ENCODE measurements around the gene POU2AF1. TPM values are rescaled to one million over a fixed set of nuclear protein-coding genes. Genes with fewer than 3 reads are reported as not detected.
A peak's percentile ranks its signal among the peaks of the same experiment; 100 is the strongest.
"Not testable (repeated sequence)": the region's sequence is repeated elsewhere in the genome, so short reads cannot be mapped to it uniquely, and the experiment has no call there.

Gene POU2AF1
- total RNA-seq, 3 donors from 2014 or later, result 4.3 to 10.8 (median 7.5) TPM

DNA sequence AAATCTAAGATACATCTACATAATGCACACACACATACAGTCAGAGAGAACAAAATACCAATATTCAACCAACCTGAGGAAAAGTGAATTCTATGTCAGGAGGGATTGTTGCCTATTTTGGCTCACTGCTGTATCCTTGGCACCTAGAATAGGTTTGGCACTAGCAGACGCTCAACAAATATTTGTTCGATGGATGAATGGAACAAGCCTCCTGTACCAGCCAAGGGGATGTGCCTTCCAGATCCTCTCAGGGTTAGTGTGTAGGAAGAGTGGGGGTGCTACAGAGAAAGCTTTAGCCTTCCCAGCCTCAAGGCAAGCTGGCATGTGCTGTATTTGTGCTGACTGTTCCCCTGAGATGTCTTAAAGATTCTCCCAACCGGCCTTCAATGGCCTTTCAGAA, 23.3 kb upstream of the POU2AF1 start:
- ATAC-seq (no peak), DNase-seq (no peak)
- Mint-ChIP-seq H3K36me3 (ENCODE audit: insufficient read depth) (no peaks in the 10 kb centered on the region), H3K4me1 (ENCODE audit: low read depth) (peaks cover 8% of the 10 kb centered on the region), H3K9me3 (peaks cover 11% of the 10 kb centered on the region), H3K4me3 (no peak overlapping the region), H3K27me3 (ENCODE audit: low read depth) (no peaks in the 10 kb centered on the region)

DNA sequence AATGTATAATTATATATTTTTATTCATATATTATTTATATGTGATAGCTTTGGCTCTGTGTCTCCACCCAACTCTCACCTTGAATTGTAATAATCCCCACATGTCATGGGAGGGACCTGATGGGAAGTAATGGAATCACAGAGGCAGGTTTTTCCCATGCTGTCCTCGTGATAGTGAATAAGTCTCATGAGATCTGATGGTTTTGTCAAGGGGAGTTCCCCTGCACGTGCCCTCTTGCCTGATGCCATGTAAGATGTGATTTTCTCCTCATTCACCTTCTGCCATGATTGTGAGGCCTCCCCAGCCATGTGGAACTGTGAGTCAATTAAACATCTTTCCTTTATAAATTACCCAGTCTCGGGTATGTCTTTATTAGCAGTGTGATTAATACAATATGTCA, 22.9 kb upstream of the POU2AF1 start:
- peaks cover 12% of the 10 kb centered on the region for H3K4me1 Mint-ChIP-seq (ENCODE audit: low read depth)
- H3K27me3 Mint-ChIP-seq (ENCODE audit: low read depth); DNase-seq; H3K36me3 Mint-ChIP-seq (ENCODE audit: insufficient read depth); ATAC-seq; H3K4me3 Mint-ChIP-seq: not testable (repeated sequence)
- peaks cover 11% of the 10 kb centered on the region for H3K9me3 Mint-ChIP-seq

DNA sequence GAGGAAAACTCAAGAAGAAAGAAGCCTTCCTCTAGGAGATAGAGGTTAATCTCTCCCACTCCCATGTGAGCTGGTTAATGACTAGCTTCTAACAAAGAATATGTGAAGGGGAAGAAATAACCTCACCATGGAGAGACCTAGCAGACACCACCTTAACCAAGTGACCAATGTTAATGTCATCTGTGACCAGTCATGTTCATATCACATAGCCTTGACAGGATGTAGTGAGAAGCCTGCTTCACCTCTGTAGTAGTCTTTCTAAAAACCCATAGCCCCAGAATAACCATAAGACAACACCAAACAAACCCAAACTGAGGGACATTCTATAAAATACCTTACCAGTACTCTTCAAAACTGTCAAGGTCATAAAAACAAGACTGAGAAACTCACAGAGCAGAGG, 21.5 kb upstream of the POU2AF1 start:
- no peak for ATAC-seq
- Mint-ChIP-seq H3K4me1 (ENCODE audit: low read depth) (peaks cover 12% of the 10 kb centered on the region), H3K27me3 (ENCODE audit: low read depth) (no peaks in the 10 kb centered on the region), H3K4me3 (no peak overlapping the region), H3K36me3 (ENCODE audit: insufficient read depth) (no peaks in the 10 kb centered on the region), H3K9me3 (peaks cover 11% of the 10 kb centered on the region)
- no peak for DNase-seq

DNA sequence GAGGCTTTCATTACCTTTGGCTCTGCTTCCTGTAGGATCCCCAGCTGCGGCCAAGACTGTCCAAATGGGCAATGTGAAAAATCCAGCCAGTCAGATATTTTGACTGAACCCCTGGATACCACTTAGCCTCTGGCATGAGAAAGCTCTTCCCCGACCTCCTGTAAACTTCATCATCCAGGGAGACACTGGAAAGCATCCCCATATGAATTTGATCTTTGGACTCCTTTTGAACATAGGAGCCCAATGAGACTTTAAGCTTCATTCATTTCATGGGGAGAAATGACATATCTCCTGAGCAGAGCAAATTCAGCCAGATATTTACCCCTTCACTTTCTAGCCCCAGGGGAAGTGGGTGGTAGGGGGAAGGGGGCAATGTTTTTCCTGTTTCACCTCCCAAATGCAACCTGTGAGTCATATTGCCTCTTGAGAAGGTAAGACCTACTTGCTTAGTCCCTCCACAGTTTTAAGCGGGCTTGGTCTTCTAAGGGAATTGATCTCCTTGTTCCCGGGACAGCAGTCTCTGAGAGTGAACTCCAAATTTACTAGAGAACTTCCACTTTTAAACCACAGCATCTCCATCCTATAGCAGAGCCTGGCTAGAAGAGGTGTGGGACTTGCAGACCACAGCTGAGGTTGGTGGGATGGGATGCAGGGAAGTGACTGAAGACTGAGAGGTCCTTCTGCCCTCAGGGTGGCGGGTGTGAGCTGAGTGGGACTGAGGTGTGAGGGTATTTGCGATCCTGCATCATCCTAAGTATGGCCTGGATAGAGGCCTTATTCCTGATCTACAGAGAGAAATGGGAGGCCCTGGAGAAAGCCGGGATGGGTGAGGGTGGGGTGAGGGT, 20.3 kb upstream of the POU2AF1 start:
- H3K9me3 Mint-ChIP-seq, result peaks cover 11% of the 10 kb centered on the region
- peaks cover 14% of the 10 kb centered on the region for H3K4me1 Mint-ChIP-seq (ENCODE audit: low read depth)
- H3K36me3 Mint-ChIP-seq (ENCODE audit: insufficient read depth), result no peaks in the 10 kb centered on the region
- DNase-seq (no peak), ATAC-seq (no peak)
- no peak overlapping the region for H3K4me3 Mint-ChIP-seq
- no peaks in the 10 kb centered on the region for H3K27me3 Mint-ChIP-seq (ENCODE audit: low read depth)

DNA sequence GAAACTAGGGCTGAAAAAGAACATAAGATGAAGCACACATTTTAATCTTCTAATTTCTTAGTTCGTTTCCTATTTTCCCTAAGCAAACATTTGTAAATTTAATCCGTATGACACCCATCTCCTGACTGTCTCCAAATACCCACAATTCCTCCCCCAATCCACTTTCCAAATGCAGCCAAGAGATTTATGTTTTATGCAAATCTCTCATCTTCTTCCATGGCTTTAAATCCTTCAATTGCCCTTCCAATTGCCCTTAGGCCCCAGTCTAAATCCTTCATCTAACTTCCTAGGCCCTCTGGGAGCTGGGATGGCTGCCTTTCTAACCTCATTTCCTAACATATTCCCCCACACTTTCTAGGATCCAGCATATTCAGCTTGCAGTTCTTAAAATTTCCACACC, 18.0 kb upstream of the POU2AF1 start:
- no peaks in the 10 kb centered on the region for H3K9me3 Mint-ChIP-seq
- DNase-seq, result no peak
- no peak for ATAC-seq
- H3K36me3 Mint-ChIP-seq (ENCODE audit: insufficient read depth), result no peaks in the 10 kb centered on the region
- no peaks in the 10 kb centered on the region for H3K27me3 Mint-ChIP-seq (ENCODE audit: low read depth)
- H3K4me1 Mint-ChIP-seq (ENCODE audit: low read depth), result peaks cover 21% of the 10 kb centered on the region
- no peak overlapping the region for H3K4me3 Mint-ChIP-seq

DNA sequence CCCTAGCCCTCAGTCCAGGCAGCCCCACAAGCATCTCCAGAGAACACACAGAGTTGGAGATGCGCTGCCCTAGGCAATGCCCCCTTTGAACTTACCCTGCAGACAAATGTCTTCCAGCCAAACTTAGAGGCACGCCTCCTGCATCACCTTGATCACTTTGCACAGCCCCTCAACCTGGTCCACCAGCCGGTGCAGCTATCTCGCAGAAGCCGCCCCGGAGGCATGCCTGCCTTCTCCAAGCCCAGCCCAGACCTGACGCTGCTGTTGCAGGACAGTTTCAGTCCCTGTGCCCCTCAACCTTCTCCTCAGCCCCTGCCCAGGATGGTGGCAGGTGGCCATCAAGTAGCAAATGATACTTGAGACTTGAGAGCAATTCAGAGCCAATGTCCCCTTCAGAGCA, 16.7 kb upstream of the POU2AF1 start:
- DNase-seq (no peak), ATAC-seq (no peak)
- no peaks in the 10 kb centered on the region for H3K27me3 Mint-ChIP-seq (ENCODE audit: low read depth)
- H3K36me3 Mint-ChIP-seq (ENCODE audit: insufficient read depth), result no peaks in the 10 kb centered on the region
- no peaks in the 10 kb centered on the region for H3K9me3 Mint-ChIP-seq
- H3K4me3 Mint-ChIP-seq, result no peak overlapping the region
- H3K4me1 Mint-ChIP-seq (ENCODE audit: low read depth), result peaks cover 20% of the 10 kb centered on the region

DNA sequence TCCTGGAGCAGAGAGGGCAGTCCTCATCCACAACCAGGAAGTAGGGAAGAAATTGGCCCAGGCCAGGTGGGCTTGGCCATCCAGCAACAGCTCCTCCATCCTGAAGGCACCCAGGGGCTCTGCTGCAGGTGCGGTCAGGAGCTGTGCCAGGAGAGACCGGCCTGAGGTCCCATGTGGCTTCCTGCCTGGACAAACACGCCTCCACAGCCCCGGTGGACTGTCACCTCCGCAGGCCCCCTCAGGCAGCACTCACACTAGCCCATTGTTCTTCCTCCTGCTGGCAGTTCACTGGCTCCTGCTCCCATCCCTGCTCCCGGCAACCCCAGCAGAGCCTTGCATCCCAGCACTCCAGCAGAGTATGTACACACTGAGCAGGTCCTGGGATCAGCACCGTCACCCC, 16.0 kb upstream of the POU2AF1 start:
- H3K27me3 Mint-ChIP-seq (ENCODE audit: low read depth), result no peaks in the 10 kb centered on the region
- no peak for ATAC-seq

DNA sequence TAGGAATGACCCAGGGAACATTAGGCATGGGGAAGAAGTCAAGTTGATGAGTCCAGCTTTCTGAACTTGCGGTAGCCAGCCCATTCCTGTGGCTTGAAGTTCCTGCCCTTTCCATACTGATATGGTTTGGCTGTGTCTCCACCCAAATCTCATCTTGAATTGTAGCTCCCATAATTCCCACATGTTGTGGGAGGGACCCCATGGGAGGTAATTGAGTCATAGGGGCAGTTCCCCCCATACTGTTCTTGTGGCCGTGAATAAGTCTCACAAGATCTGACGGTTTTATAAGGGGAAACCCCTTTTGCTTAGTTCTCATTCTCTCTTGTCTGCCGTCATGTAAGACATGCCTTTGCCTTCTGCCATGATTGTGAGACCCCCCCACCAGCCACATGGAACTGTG, 15.1 kb upstream of the POU2AF1 start:
- DNase-seq; H3K27me3 Mint-ChIP-seq (ENCODE audit: low read depth); H3K9me3 Mint-ChIP-seq; H3K36me3 Mint-ChIP-seq (ENCODE audit: insufficient read depth); H3K4me3 Mint-ChIP-seq: not testable (repeated sequence)
- peak; percentile 52 to 82 for ATAC-seq
- H3K4me1 Mint-ChIP-seq (ENCODE audit: low read depth), result peaks cover 14% of the 10 kb centered on the region

More for the DNA sequence above, 16.0 kb upstream of the POU2AF1 start:
- Mint-ChIP-seq H3K4me1 (ENCODE audit: low read depth) (peaks cover 19% of the 10 kb centered on the region), H3K9me3 (no peaks in the 10 kb centered on the region), H3K4me3 (no peak overlapping the region), H3K36me3 (ENCODE audit: insufficient read depth) (no peaks in the 10 kb centered on the region)
- DNase-seq, result no peak

DNA sequence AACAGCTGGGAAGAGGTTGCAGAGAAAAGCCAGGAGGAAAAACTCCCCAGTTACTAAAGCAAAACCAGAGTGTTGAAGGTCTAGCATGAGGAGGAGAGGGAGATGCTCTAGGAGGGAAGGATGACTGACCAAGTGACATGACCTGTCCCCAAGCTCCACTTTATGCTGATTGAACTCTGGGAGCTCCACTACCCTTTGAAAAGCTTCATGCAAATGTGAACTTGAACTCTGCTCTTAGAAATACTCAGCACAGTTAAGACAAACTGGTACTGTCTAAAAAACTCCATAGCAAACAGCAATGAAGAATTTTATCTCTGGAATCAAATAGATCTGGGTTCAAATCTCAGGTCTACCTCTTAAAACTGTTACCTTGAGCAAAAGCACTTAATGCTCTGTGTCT, 14.5 kb upstream of the POU2AF1 start:
- H3K9me3 Mint-ChIP-seq, result no peaks in the 10 kb centered on the region
- no peaks in the 10 kb centered on the region for H3K36me3 Mint-ChIP-seq (ENCODE audit: insufficient read depth)
- peaks cover 3% of the 10 kb centered on the region for H3K27me3 Mint-ChIP-seq (ENCODE audit: low read depth)
- H3K4me3 Mint-ChIP-seq, result no peak overlapping the region
- ATAC-seq, result no peak
- no peak for DNase-seq
- peaks cover 18% of the 10 kb centered on the region for H3K4me1 Mint-ChIP-seq (ENCODE audit: low read depth)

DNA sequence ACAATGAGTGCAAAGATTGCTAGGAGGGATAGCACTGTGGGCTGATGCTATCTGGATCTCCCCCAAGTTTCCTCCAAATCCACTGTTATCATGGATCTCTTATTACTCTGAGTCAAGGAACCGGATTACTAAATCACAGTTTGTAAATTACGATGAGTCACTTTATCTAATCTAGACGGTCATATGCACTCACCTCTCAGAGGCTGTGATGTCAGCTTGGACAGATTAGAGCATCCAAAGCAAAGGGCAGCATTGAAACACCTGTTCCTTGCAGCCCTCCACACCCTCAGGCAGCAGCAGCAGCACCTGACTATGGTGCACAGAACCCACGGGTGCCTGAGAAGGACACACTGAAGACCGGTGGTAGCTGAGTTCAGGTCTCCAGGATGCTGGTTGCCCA, 14.0 kb upstream of the POU2AF1 start:
- peaks cover 21% of the 10 kb centered on the region for H3K4me1 Mint-ChIP-seq (ENCODE audit: low read depth)
- ATAC-seq, result peak in 1 of 2 donors; percentile 50
- H3K4me3 Mint-ChIP-seq, result no peak overlapping the region
- H3K9me3 Mint-ChIP-seq, result no peaks in the 10 kb centered on the region
- DNase-seq, result no peak
- H3K36me3 Mint-ChIP-seq (ENCODE audit: insufficient read depth), result no peaks in the 10 kb centered on the region
- H3K27me3 Mint-ChIP-seq (ENCODE audit: low read depth), result peaks cover 3% of the 10 kb centered on the region

DNA sequence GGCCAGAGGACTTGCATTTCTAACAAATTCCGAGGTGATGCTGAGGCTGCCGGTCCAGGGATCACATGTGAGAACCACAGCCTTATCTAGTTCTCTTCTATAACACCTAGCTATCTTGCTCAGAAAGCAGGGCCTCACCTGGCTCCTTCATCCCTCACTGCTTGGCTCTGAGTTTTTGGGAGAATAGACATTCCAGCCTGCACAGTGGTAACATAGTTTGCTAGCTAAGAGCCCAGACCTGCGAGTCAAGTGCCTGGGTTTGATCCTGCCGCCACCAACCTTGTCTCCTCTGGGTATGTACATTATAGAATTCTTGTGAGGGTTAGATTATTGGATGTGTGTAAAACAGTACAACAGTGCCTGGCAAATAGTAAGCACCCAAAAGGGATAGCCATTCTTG, 13.5 kb upstream of the POU2AF1 start:
- ATAC-seq, result no peak
- Mint-ChIP-seq H3K4me1 (ENCODE audit: low read depth) (peaks cover 21% of the 10 kb centered on the region), H3K36me3 (ENCODE audit: insufficient read depth) (no peaks in the 10 kb centered on the region), H3K27me3 (ENCODE audit: low read depth) (peaks cover 3% of the 10 kb centered on the region), H3K4me3 (no peak overlapping the region), H3K9me3 (no peaks in the 10 kb centered on the region)
- no peak for DNase-seq

DNA sequence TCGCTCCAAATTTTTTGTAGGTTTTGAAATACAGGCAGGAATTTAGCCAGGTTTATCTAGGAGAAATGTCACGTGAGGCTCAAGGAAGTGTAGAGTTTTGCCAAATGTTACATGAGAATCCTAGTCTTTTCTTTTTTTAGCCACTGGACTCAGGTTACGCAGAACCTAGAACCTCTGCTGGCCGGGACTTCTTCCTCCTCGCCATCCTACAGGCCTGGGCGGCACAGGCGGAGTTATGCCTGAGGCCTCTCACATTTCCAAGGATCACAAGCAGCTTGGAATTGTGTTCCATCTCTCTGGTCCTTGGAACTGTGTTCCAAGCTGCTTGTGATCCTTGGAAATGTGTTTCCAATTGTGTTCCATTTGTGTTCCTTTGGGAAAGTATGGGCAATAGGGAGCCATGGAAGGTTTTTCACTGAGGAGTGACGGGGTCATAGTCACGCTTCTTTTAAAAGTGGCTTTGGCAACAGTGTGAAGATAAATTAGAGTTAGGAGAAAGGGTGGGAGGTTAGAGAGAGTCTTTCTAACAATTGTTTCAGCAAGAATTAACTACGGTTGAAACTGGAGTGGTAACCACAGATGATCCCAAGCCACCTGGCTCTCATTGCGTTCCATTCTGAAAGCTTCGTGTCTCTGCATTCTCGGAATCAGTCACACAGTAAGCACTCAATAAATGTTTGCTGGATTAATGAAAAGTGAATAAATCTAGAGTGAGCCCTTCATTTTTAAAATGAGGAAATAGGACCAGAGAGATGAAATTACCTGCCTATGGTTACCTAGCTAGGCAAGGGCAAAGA, 12.5 kb upstream of the POU2AF1 start:
- Mint-ChIP-seq H3K9me3 (no peaks in the 10 kb centered on the region), H3K27me3 (ENCODE audit: low read depth) (peaks cover 3% of the 10 kb centered on the region), H3K36me3 (ENCODE audit: insufficient read depth) (no peaks in the 10 kb centered on the region), H3K4me1 (ENCODE audit: low read depth) (peaks cover 17% of the 10 kb centered on the region), H3K4me3 (no peak overlapping the region)
- ATAC-seq, result no peak
- no peak for DNase-seq

DNA sequence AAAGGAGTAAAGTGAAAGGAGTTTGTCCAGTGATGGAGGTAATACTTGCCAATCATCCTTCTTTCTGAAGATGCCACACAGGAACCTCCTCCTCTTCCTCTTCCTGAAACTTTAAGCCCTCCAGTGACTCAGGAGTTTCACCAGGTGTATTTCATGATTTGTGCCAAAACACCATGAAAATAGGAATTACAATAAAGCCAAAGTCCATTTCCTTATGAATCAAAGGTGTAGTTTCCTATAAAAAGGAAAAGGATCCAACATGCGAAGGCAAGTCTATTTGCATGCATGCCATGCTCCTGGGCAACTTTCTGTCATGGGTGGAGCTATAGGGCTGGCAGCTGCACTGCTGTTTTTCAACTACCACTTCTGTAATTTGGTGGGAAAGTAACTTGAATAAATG, 9.8 kb upstream of the POU2AF1 start:
- H3K9me3 Mint-ChIP-seq, result no peaks in the 10 kb centered on the region
- ATAC-seq, result no peak
- no peak for DNase-seq
- H3K4me3 Mint-ChIP-seq, result no peak overlapping the region
- H3K27me3 Mint-ChIP-seq (ENCODE audit: low read depth), result peaks cover 3% of the 10 kb centered on the region
- no peaks in the 10 kb centered on the region for H3K36me3 Mint-ChIP-seq (ENCODE audit: insufficient read depth)
- H3K4me1 Mint-ChIP-seq (ENCODE audit: low read depth), result peaks cover 9% of the 10 kb centered on the region

DNA sequence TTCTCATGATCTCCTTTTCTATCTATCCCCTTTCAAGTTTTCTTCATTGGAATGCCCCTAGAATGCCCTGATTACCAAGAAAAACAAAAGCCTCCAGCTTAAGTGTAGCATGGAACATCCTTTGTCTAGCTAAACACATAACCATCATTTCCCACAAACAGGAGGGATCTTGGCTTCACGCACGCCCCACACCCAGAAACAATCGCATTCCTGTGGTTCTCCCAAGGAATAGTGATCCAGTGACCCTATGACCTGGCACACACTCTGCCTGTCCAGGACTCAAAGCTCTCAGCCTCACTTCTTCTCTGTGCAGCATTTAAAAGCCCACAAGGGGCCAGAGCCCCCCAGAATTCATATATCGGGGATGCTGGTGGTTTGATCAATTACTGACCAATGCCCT, 9.3 kb upstream of the POU2AF1 start:
- DNase-seq, result no peak
- H3K4me3 Mint-ChIP-seq, result no peak overlapping the region
- no peak for ATAC-seq
- no peaks in the 10 kb centered on the region for H3K9me3 Mint-ChIP-seq
- no peaks in the 10 kb centered on the region for H3K36me3 Mint-ChIP-seq (ENCODE audit: insufficient read depth)
- H3K27me3 Mint-ChIP-seq (ENCODE audit: low read depth), result peaks cover 3% of the 10 kb centered on the region
- peaks cover 8% of the 10 kb centered on the region for H3K4me1 Mint-ChIP-seq (ENCODE audit: low read depth)

DNA sequence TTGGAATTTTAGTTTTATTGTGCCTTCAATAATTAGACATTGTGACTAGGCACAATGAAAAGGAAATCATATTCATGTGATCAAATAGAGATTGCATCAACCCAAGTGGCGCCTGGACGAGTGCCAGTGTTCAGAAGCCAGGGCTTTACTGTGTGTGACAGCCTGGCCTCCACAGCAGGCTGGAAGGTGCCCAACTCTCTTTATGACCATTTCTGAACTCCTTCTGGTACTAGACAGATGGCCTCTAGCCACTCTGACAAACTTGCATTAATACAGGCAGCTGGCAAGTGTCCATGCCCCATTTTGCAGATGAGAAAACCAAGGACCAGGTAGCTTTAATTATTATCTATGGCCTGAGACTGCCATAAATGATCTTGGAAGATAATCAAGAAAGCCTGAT, 8.3 kb upstream of the POU2AF1 start:
- no peak overlapping the region for H3K4me3 Mint-ChIP-seq
- peaks cover 12% of the 10 kb centered on the region for H3K4me1 Mint-ChIP-seq (ENCODE audit: low read depth)

More for the DNA sequence above, 8.3 kb upstream of the POU2AF1 start:
- H3K27me3 Mint-ChIP-seq (ENCODE audit: low read depth), result peaks cover 3% of the 10 kb centered on the region
- H3K9me3 Mint-ChIP-seq, result no peaks in the 10 kb centered on the region
- no peaks in the 10 kb centered on the region for H3K36me3 Mint-ChIP-seq (ENCODE audit: insufficient read depth)
- ATAC-seq (no peak), DNase-seq (no peak)
